DMS114 treated with DMSO at 0.1 percent for 48 hours (cell line): ENCODE data around the gene HOXD10.

Experiments used
- DNase-seq: peaks from one replicate; lab custom pipeline; 2025; ENCODE audit not compliant: unreplicated experiment; lab: John Stamatoyannopoulos, UW

The HOXD10 gene

GRCh38 chr2:176095421-176095820 lies 21.2 kb upstream of the HOXD10 start:
- no peak for DNase-seq

DNA sequence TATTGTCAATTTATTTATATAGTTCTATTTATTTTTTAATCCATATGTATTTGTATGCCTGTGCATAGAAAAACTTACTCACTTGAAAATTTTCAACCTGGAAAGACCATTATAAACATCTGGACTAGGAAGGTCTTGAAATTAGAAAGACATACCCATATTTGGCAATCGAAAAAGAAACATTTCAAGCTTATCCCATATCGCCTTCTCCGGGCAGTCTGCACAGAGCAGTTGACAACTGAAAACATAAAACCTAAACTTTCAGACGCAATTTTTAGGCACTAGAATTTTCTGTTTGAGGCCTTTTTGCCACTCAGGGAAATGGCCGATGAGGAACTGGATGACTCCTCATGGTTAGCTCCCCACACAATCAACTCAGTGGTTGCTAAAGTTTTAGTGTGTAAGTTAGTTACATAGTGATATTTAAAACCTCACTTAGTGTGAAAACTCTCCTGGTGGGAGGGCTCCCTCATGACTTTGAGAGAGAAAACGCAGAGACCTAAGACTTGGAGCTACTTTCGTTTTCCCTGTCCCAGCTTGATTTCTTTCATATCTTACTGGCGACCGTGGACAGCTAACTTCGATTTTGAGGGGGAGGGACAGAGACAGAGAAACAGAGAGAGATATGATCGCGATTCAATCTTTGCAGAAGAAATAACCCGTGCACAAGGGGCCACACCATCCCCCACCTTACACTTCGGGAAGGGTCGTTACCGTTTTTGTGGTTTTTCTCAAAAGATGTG lies 20.2 kb upstream of the HOXD10 start:
- no peak for DNase-seq

DNA sequence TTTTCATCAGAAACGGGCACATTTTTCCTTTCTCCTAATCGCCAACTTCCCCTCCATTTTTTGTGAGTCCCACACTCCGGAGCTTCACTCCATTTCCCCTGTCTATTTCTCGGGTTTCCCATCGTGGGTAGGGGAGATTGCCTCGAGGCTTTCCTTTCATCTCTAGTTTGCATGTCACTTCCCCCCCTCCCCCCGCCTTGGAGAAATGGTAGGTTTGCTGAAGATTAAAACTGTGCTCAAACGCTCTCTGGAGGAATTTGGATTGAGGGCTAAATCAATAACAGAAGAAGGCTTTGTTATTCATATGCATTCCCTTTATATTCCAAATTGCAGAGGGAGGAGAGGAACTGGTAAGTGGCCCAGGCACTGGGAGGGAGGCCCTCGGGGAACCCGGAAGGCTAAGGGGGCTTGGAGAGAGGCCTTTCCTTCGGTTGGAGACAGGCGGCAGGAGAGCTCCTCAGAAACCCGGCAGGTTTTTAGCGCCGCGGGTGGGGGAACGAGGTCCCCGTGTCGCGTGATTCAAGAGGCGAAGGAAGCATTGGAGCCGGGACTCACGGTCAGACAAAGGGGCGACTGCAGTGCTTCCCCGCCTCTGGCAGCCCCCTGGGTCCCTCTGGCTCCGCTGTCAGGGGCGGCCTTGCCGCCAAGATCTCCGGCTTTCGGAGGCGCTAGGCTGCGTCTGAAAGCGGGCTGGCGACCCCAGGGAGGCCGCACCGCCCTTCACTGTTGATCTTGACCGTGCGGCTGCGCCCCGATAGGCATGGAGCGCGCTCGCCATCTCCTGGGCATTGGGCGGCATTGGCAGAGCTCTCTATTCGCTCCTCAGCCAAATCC lies 19.4 kb upstream of the HOXD10 start:
- peak; percentile 45 for DNase-seq

DNA sequence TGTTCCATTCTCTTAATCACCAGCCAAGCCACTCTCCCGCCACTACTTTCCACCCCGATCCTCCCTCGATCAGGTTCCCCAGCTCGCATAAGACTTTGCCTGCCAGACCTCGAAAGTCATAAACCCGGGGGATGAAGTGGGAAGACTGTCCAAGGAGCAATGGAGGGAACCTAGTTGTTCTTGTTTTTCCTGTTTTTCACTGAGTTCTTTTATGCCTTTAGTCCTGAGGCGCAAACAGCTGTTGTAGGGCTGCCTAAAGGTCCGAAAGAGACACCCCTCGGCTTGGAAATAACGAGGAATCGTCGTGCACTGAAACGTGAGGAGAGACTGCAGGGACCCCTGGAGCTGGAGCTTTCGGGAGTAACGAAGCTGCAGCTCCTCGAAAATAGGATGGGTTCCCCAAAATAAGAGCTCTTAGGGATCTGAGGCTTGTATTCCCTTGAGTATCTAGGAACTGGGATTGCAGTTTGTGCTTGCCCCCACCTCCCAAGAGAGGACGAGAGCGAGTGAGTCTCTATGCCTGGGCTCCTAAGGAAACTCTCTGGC lies 18.7 kb upstream of the HOXD10 start:
- no peak for DNase-seq

DNA sequence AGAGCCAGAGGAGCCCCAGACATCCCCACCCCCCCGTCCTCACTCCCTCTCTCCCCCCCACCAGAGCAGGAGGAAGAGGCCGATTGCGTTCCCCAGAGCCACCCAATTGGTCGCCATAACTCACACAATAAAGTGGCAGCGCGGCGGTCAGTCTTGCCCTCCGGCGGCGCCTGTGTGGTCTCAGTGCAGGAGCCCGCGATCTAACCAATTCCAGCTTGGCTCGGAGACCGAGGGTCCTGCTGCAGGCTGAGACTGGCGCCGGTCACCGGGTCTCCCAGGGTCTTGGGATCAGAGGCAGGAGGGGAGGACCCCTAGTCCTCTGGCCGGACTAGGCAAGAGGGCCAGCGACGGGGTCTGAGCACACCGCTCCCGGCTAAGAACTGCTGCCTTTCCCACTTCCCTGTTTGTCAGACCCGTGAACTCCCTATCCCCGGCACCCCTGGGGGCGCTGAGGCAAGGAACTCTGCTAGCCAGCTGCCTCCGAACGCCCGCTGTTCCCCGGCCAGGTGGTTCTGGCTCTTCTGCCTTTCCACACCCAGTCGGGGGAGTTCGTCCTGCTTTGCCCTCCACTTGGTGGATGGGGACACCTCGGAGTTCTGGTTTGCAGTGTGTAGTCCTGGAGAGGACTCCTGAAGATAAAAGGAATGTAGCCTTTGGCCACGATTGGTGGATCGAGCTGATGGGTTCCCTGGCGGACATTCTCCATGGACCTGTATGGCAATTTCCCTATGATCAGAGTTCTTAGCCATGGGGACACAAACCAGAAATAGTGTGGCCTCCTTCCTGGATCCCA lies 18.0 kb upstream of the HOXD10 start:
- DNase-seq: no peak

DNA sequence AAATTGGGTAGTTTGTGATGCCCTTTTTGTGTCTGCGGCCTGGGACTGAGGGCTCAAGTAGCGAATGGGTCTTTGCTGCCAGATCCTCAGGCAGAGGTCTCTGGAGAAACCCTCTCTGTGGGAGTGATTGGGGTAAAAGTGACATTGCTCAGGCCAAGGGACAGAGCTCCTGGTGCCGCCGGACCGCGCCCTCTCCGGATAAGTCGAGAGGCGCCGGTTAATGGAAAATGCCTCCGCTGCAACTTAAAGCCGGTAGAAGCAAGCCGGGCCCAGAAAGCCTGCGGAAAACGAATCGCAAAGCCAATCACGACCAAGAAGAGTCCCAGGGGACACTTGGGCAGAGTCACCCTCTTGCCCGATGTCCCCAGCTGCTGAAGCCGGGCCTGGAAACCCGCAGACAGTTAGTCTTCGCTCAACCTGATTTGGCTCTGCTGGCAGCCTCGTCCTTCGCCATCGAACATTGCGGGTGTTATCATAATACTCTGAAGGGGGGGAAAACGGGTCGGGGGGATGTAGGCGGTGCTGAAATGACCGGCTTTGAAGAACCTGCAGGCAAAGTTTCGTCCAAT lies 17.3 kb upstream of the HOXD10 start:
- DNase-seq: no peak

GRCh38 chr2:176099728-176100546 lies 16.6 kb upstream of the HOXD10 start, which contains the start of gene HOXD12:
Gene HOXD12, plus strand, starts transcription at chr2:176099795. Its CDS starts 7 bp downstream, at chr2:176099802.
- no peak for DNase-seq

DNA sequence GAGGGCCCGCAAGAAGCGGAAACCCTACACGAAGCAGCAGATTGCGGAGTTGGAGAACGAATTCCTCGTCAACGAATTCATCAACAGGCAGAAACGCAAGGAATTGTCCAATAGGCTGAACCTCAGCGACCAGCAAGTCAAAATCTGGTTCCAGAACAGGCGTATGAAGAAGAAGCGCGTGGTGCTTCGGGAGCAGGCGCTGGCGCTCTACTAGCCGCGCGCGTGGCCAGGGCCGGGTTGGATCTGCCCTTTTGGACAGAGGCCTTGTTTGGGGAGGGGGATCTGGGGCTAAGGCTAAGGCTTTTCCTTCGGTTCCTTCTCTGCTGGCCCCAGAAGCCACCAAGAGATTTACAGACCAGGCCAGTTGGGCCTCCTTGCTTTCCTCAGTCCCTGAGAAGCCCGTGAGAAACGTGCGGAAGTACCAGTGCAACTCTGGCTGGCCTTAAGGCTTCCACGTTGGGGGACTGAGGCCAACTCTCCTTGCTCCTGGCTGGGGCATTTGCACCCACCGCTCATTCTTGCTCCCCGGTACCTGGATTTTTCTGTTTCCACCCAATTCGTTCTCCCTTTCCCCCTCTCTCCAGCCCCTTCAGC lies 15.9 kb upstream of the HOXD10 start:
- DNase-seq: no peak

GRCh38 chr2:176101216-176101830 lies 15.3 kb upstream of the HOXD10 start:
- DNase-seq: no peak

GRCh38 chr2:176101842-176102241 lies 14.7 kb upstream of the HOXD10 start:
- no peak for DNase-seq

- no peak for DNase-seq
Observed at GRCh38 chr2:176102309-176102866, 14.2 kb upstream of the HOXD10 start.

- no peak for DNase-seq
Observed at GRCh38 chr2:176103194-176103593, 13.4 kb upstream of the HOXD10 start.

- no peak for DNase-seq
Observed at GRCh38 chr2:176103742-176104315, 12.7 kb upstream of the HOXD10 start.

DNA sequence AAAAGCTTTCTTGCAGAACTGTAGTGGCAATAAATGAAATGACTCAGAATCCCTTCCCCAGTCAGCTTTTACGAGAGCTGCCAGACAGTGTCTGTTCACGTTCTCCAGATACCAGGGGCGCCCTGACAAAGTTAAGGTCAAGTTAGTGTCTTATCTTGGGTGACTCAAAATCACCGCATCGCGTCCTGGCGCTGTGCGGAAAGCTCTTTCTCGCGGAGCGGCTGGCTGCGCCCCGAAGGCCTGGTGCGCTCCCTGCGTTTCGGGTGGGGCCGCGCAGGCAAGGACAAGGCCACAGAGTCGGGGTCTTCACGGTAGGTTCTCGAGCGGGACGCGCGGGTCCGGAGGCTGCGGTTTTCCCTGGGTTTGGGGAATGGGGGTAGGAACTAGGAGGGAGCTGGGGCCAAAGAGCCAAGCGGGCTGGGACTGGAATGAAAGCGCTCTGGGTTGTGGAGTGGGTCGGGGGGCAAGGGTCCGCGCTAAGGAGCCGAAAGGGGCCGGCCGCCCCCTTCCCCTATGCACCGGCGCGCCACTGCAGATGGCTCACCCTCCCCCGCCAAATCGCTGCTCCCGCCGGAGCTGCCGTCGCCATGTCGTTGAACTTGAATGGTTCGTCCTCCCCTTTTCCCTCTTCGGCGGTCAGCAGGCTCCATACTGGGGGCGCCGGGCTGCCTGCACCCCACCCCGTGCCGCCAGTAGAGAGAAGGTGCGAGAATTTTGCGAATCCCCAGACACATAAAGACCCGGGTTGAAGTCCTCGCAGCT lies 12.1 kb upstream of the HOXD10 start:
- DNase-seq: no peak

GRCh38 chr2:176105078-176105729 lies 11.4 kb upstream of the HOXD10 start:
- no peak for DNase-seq

GRCh38 chr2:176105730-176106580 lies 10.6 kb upstream of the HOXD10 start:
- no peak for DNase-seq
